K562 (cell line): ENCODE data around the gene HSD17B1. TPM values are rescaled to one million over a fixed set of nuclear protein-coding genes. Genes with fewer than 3 reads are reported as not detected.
A peak's percentile ranks its signal among the peaks of the same experiment; 100 is the strongest.

Experiments
- GABPB2 ChIP-seq: fragments of 250-450 bp; sonication (Bioruptor Pico); conservative IDR thresholded peaks from 2 replicates; pipeline ENCODE4 v1.5.1; 2021; ENCODE audit warnings: mild to moderate bottlenecking
- GATAD2A ChIP-seq: fragments of 450-650 bp; IDR thresholded peaks from 2 replicates; pipeline ENCODE4 v1.6.1; 2017
- HMG20B ChIP-seq: fragments of 250-450 bp; sonication (Bioruptor Pico); IDR thresholded peaks from 2 replicates; pipeline ENCODE4 v1.5.0; 2021; ENCODE audit warnings: mild to moderate bottlenecking
- HOXB6 ChIP-seq: fragments of 250-450 bp; sonication (Bioruptor Pico); IDR thresholded peaks from 2 replicates; pipeline ENCODE4 v1.5.1; 2022; ENCODE audit warnings: mild to moderate bottlenecking, borderline replicate concordance
- SIX5 ChIP-seq, 2 experiments: IDR thresholded peaks; 2 replicates each; pipeline ENCODE4 v1.6.1; 2011; ENCODE audit warnings: low read length in 2 of 2, borderline replicate concordance in 1 of 2, low read depth in 1 of 2, mild to moderate bottlenecking in 1 of 2, moderate library complexity in 1 of 2; ENCODE audit not compliant: insufficient read depth in 1 of 2
- polyA plus RNA-seq, 8 experiments: library from polyadenylated mRNA; depleted of rRNA in 4 of 8; stranded (reverse) in 5 of 8; unstranded in 3 of 8; fragments of >200 nt; fragmentation: Nextera tagmentation in 2 of 8; fragmentation: Illumina TruSeq in 1 of 8; extraction: Ambion mirVana in 2 of 8; extraction: Trizol in 1 of 8; gene quantifications; 2 replicates each; pipeline versions ENCODE4 v1.2.1 to v1.2.3, GENCODE V29; 2011 to 2014; ENCODE audit warnings: inconsistent platforms in 1 of 8, missing spikeins in 1 of 8
- total RNA-seq, 7 experiments: library from RNA; depleted of rRNA in 6 of 7; stranded (reverse); fragments of >200 nt in 6 of 7; fragmentation: Illumina TruSeq in 2 of 7; extraction: Trizol in 2 of 7; gene quantifications; 2 replicates each; pipeline versions ENCODE4 v1.2.1 to v1.2.3, GENCODE V29; 2011 to 2021; ENCODE audit warnings: low replicate concordance in 1 of 7
- TF ChIP-seq, protein P1 (sequence below), 2 experiments: fragments of 450-650 bp in 1 of 2; sonication (generic) in 1 of 2; formaldehyde crosslinking in 1 of 2; IDR thresholded peaks; 2 replicates each; pipeline versions ENCODE4 v1.7.1 to v1.9.0; 2016 to 2022; ENCODE audit warnings: inconsistent platforms in 1 of 2, mild to moderate bottlenecking in 1 of 2, missing genetic modification reagents in 1 of 2
- TF ChIP-seq, protein P2 (sequence below): fragments of 450-650 bp; IDR thresholded peaks from 2 replicates; pipeline ENCODE4 v1.6.1; 2016; ENCODE audit warnings: mild to moderate bottlenecking
- TF ChIP-seq, protein P3 (sequence below): sonication (generic); formaldehyde crosslinking; IDR thresholded peaks from 2 replicates; pipeline ENCODE4 v1.8.0; 2022; ENCODE audit warnings: mild to moderate bottlenecking, missing genetic modification reagents, borderline replicate concordance
- TF ChIP-seq, protein P4 (sequence below): fragments of 450-650 bp; formaldehyde crosslinking; IDR thresholded peaks from 2 replicates; pipeline ENCODE4 v1.4.0; 2020; ENCODE audit warnings: mild to moderate bottlenecking, moderate library complexity

Gene HSD17B1
- total and polyA plus RNA-seq, 9 of the 15 experiments (the other 6 are each of a cell fraction or from before 2014, with no cell fraction given) = 0.55 to 21.1 (median 3.6) TPM

DNA sequence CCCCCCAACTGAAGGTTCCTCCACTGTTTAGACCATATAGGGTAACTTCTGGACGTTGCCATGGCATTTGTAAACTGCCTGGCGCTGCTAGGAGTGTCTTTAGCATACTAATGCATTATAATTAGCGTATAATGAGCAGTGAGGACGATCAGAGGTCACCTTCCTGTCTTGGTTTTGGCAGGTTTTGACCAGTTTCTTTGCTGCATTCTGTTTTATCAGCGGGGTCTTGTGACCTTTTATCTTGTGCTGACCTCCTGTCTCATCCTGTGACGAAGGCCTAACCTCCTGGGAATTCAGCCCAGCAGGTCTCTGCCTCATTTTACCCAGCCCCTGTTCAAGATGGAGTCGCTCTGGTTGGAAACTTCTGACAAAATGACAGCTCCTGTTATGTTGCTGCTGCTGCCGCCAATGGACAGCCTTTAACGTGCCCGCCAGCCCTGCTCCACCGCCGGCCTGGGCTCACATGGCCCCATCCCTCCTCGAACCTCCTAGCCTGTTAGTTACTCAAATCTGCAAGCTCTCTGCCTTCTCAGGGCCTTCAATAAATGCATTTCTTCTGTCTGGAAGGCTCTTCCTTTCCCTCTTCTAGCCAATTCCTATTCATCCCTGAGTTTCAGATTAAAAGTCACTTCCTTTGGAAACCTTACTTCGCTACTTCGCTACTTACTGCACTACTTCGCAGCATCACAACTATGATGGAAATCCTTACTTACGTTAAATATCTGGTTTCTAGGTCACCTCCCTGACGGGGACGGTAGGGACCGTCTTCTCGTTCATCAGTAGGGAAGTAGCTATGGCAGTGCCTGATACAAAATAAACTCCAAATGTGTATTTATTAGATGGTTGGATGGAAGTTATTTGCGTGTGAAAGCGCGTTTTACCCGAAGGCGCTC lies 17.3 kb upstream of the HSD17B1 start (continued):
- TF ChIP-seq, protein P1, sequence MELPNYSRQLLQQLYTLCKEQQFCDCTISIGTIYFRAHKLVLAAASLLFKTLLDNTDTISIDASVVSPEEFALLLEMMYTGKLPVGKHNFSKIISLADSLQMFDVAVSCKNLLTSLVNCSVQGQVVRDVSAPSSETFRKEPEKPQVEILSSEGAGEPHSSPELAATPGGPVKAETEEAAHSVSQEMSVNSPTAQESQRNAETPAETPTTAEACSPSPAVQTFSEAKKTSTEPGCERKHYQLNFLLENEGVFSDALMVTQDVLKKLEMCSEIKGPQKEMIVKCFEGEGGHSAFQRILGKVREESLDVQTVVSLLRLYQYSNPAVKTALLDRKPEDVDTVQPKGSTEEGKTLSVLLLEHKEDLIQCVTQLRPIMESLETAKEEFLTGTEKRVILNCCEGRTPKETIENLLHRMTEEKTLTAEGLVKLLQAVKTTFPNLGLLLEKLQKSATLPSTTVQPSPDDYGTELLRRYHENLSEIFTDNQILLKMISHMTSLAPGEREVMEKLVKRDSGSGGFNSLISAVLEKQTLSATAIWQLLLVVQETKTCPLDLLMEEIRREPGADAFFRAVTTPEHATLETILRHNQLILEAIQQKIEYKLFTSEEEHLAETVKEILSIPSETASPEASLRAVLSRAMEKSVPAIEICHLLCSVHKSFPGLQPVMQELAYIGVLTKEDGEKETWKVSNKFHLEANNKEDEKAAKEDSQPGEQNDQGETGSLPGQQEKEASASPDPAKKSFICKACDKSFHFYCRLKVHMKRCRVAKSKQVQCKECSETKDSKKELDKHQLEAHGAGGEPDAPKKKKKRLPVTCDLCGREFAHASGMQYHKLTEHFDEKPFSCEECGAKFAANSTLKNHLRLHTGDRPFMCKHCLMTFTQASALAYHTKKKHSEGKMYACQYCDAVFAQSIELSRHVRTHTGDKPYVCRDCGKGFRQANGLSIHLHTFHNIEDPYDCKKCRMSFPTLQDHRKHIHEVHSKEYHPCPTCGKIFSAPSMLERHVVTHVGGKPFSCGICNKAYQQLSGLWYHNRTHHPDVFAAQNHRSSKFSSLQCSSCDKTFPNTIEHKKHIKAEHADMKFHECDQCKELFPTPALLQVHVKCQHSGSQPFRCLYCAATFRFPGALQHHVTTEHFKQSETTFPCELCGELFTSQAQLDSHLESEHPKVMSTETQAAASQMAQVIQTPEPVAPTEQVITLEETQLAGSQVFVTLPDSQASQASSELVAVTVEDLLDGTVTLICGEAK (IDR thresholded peaks at IDR 0.05) = peak; percentile 69
- TF ChIP-seq, protein P1 (CRISPR knock-in tag; IDR thresholded peaks at IDR 0.05) = no peak
- TF ChIP-seq GABPB2 (CRISPR knock-in tag) = no peak
- TF ChIP-seq, protein P2, sequence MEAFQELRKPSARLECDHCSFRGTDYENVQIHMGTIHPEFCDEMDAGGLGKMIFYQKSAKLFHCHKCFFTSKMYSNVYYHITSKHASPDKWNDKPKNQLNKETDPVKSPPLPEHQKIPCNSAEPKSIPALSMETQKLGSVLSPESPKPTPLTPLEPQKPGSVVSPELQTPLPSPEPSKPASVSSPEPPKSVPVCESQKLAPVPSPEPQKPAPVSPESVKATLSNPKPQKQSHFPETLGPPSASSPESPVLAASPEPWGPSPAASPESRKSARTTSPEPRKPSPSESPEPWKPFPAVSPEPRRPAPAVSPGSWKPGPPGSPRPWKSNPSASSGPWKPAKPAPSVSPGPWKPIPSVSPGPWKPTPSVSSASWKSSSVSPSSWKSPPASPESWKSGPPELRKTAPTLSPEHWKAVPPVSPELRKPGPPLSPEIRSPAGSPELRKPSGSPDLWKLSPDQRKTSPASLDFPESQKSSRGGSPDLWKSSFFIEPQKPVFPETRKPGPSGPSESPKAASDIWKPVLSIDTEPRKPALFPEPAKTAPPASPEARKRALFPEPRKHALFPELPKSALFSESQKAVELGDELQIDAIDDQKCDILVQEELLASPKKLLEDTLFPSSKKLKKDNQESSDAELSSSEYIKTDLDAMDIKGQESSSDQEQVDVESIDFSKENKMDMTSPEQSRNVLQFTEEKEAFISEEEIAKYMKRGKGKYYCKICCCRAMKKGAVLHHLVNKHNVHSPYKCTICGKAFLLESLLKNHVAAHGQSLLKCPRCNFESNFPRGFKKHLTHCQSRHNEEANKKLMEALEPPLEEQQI = no peak
- TF ChIP-seq, protein P3, sequence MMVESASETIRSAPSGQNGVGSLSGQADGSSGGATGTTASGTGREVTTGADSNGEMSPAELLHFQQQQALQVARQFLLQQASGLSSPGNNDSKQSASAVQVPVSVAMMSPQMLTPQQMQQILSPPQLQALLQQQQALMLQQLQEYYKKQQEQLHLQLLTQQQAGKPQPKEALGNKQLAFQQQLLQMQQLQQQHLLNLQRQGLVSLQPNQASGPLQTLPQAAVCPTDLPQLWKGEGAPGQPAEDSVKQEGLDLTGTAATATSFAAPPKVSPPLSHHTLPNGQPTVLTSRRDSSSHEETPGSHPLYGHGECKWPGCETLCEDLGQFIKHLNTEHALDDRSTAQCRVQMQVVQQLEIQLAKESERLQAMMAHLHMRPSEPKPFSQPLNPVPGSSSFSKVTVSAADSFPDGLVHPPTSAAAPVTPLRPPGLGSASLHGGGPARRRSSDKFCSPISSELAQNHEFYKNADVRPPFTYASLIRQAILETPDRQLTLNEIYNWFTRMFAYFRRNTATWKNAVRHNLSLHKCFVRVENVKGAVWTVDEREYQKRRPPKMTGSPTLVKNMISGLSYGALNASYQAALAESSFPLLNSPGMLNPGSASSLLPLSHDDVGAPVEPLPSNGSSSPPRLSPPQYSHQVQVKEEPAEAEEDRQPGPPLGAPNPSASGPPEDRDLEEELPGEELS = no peak
- peak; percentile 61; the same call in 1 of the 2 replicates for TF ChIP-seq HOXB6 (CRISPR knock-in tag)
- no peak for TF ChIP-seq HMG20B
- no peak for TF ChIP-seq SIX5 (IDR thresholded peaks at IDR 0.05; ENCODE audit: borderline replicate concordance in 1 of 2, insufficient read depth in 1 of 2, low read depth in 1 of 2, low read length in 2 of 2)
- TF ChIP-seq, protein P4, sequence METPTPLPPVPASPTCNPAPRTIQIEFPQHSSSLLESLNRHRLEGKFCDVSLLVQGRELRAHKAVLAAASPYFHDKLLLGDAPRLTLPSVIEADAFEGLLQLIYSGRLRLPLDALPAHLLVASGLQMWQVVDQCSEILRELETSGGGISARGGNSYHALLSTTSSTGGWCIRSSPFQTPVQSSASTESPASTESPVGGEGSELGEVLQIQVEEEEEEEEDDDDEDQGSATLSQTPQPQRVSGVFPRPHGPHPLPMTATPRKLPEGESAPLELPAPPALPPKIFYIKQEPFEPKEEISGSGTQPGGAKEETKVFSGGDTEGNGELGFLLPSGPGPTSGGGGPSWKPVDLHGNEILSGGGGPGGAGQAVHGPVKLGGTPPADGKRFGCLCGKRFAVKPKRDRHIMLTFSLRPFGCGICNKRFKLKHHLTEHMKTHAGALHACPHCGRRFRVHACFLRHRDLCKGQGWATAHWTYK (CRISPR knock-in tag) = peak; percentile 96; the same call in 1 of the 2 replicates
- 0 out of 2 replicates have a peak, but pooled peaks have one; percentile 65 for TF ChIP-seq GATAD2A
